Epithelial cell of esophagus (primary cell): ENCODE data around the gene TGM6.

Source experiments
- DNase-seq: peaks from one replicate; pipeline ENCODE4 v3.0.0; 2010; ENCODE audit warnings: low read depth
- H3K4me3 ChIP-seq: 2 replicates; pipeline ENCODE4 v1.5.1; 2011; ENCODE audit warnings: mild to moderate bottlenecking, low read length, control low read depth
- CTCF ChIP-seq: IDR thresholded peaks from 2 replicates; pipeline ENCODE4 v1.5.1; 2011; ENCODE audit warnings: low read depth, mild to moderate bottlenecking, low read length, control low read depth, inconsistent platforms; ENCODE audit not compliant: insufficient read depth; ENCODE audit errors: missing control alignments

TGM6 gene

GRCh38 chr20:2373098-2373497 is 7.6 kb upstream of the TGM6 start:
- no peak for TF ChIP-seq CTCF
- DNase-seq, result no peak
- H3K4me3 ChIP-seq, result no peak overlapping the region

GRCh38 chr20:2374346-2375125 is 6.2 kb upstream of the TGM6 start:
- no peak for DNase-seq
- TF ChIP-seq CTCF, result no peak
- H3K4me3 ChIP-seq, result no peak overlapping the region

- no peak overlapping the region for H3K4me3 ChIP-seq
- no peak for DNase-seq
- no peak for TF ChIP-seq CTCF
Measured at GRCh38 chr20:2378893-2379292, 1.8 kb upstream of the TGM6 start.

GRCh38 chr20:2379511-2380229 is 1.0 kb upstream of the TGM6 start:
- DNase-seq, result no peak

GRCh38 chr20:2381303-2381702 is 602 bp downstream of the TGM6 start:
- no peak overlapping the region for H3K4me3 ChIP-seq
- no peak for TF ChIP-seq CTCF
- DNase-seq, result no peak

More at GRCh38 chr20:2379511-2380229, 1.0 kb upstream of the TGM6 start:
- TF ChIP-seq CTCF, result no peak
- no peak overlapping the region for H3K4me3 ChIP-seq

- DNase-seq, result peak; percentile 90
- no peak for TF ChIP-seq CTCF
- no peak overlapping the region for H3K4me3 ChIP-seq
Measured at GRCh38 chr20:2382833-2383232, 2.1 kb downstream of the TGM6 start.
